Neuron (in vitro differentiated cells): Measurements from ENCODE around the gene TXNL1.

ENCODE experiments used
- H2AFZ ChIP-seq: one replicate; pipeline ENCODE4 v1.6.1; 2013; ENCODE audit warnings: low read depth, mild to moderate bottlenecking, inconsistent platforms, low read length, moderate library complexity
- H3K27me3 ChIP-seq: one replicate; pipeline ENCODE4 v1.6.1; 2013; ENCODE audit warnings: low read length; ENCODE audit not compliant: insufficient read depth
- H3K36me3 ChIP-seq: one replicate; pipeline ENCODE4 v1.6.1; 2013; ENCODE audit warnings: low read length; ENCODE audit not compliant: insufficient read depth
- H3K4me1 ChIP-seq: one replicate; pipeline ENCODE4 v1.6.1; 2013; ENCODE audit warnings: low read length; ENCODE audit not compliant: insufficient read depth
- H3K4me3 ChIP-seq: 2 replicates; pipeline ENCODE4 v1.5.1; 2013; ENCODE audit warnings: mild to moderate bottlenecking, low read length, moderate library complexity
- H3K9me3 ChIP-seq: one replicate; pipeline ENCODE4 v1.6.1; 2013; ENCODE audit warnings: low read length

Gene TXNL1

DNA sequence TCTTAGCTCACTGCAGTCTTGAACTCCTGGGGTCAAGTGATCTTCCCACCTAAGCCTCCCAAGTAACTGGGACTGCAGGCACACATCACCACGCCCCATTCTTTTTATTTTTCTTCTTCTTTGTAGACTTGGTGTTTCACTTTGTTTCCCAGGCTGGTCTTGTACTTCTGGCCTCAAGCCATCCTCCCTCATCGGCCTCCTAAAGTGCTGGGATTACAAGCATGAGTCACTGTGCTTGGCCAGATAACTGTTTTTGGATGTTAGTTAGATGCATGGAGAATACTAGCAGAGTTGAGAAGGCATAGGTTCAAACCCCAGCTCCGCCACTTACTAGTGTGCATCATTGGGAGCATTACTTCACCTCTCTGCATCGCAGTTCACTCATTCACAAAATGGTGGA, 88.3 kb downstream of the TXNL1 start:
- Histone ChIP-seq H2AFZ (no peak overlapping the region), H3K4me3 (no peak overlapping the region), H3K36me3 (no peaks in the 10 kb centered on the region), H3K9me3 (no peaks in the 10 kb centered on the region), H3K4me1 (no peaks in the 10 kb centered on the region), H3K27me3 (no peaks in the 10 kb centered on the region)
